IPS-18a (cell line): ENCODE data around the gene CDC42SE2.

Experiments
- H3K27ac ChIP-seq: one replicate; pipeline ENCODE4 v1.5.1; 2013; ENCODE audit warnings: low read length
- H3K27me3 ChIP-seq: one replicate; pipeline ENCODE4 v1.6.1; 2013; ENCODE audit warnings: mild to moderate bottlenecking, low read length; ENCODE audit not compliant: control insufficient read depth, insufficient read depth
- H3K36me3 ChIP-seq: one replicate; pipeline ENCODE4 v1.6.1; 2013; ENCODE audit warnings: low read depth, low read length; ENCODE audit not compliant: control insufficient read depth
- H3K4me1 ChIP-seq: one replicate; pipeline ENCODE4 v1.6.1; 2013; ENCODE audit warnings: low read depth, low read length; ENCODE audit not compliant: control insufficient read depth
- H3K4me3 ChIP-seq: one replicate; pipeline ENCODE4 v1.5.1; 2013; ENCODE audit warnings: low read length
- H3K9ac ChIP-seq: one replicate; pipeline ENCODE4 v1.6.1; 2013; ENCODE audit warnings: mild to moderate bottlenecking, low read length, moderate library complexity
- H3K9me3 ChIP-seq: one replicate; pipeline ENCODE4 v1.6.1; 2013; ENCODE audit warnings: low read depth, low read length; ENCODE audit not compliant: control insufficient read depth

CDC42SE2 gene

GRCh38 chr5:131225282-131225974 is 38.4 kb upstream of the CDC42SE2 start:
- H3K4me3 ChIP-seq, result no peak overlapping the region
- no peaks in the 10 kb centered on the region for H3K36me3 ChIP-seq
- H3K27ac ChIP-seq, result no peak overlapping the region
- H3K9ac ChIP-seq, result no peak overlapping the region
- H3K4me1 ChIP-seq, result peaks cover 5% of the 10 kb centered on the region
- H3K9me3 ChIP-seq, result no peaks in the 10 kb centered on the region
- no peaks in the 10 kb centered on the region for H3K27me3 ChIP-seq

GRCh38 chr5:131226899-131227298 is 37.0 kb upstream of the CDC42SE2 start:
- H3K27me3 ChIP-seq, result no peaks in the 10 kb centered on the region
- no peak overlapping the region for H3K27ac ChIP-seq
- no peaks in the 10 kb centered on the region for H3K9me3 ChIP-seq
- no peak overlapping the region for H3K4me3 ChIP-seq
- no peaks in the 10 kb centered on the region for H3K36me3 ChIP-seq
- H3K9ac ChIP-seq, result no peak overlapping the region
- peaks cover 6% of the 10 kb centered on the region for H3K4me1 ChIP-seq

GRCh38 chr5:131228646-131229045 is 35.2 kb upstream of the CDC42SE2 start:
- H3K9ac ChIP-seq, result no peak overlapping the region
- no peak overlapping the region for H3K27ac ChIP-seq
- H3K9me3 ChIP-seq, result no peaks in the 10 kb centered on the region
- peaks cover 6% of the 10 kb centered on the region for H3K4me1 ChIP-seq
- no peaks in the 10 kb centered on the region for H3K27me3 ChIP-seq
- no peak overlapping the region for H3K4me3 ChIP-seq
- H3K36me3 ChIP-seq, result no peaks in the 10 kb centered on the region

GRCh38 chr5:131229623-131230022 is 34.2 kb upstream of the CDC42SE2 start:
- Histone ChIP-seq H3K36me3 (no peaks in the 10 kb centered on the region), H3K4me3 (no peak overlapping the region), H3K9ac (no peak overlapping the region), H3K9me3 (no peaks in the 10 kb centered on the region), H3K27ac (no peak overlapping the region), H3K4me1 (peaks cover 6% of the 10 kb centered on the region), H3K27me3 (no peaks in the 10 kb centered on the region)

- Histone ChIP-seq H3K9me3 (no peaks in the 10 kb centered on the region), H3K4me3 (no peak overlapping the region), H3K36me3 (no peaks in the 10 kb centered on the region), H3K27ac (no peak overlapping the region), H3K4me1 (peaks cover 6% of the 10 kb centered on the region), H3K9ac (no peak overlapping the region), H3K27me3 (no peaks in the 10 kb centered on the region)
Observed at GRCh38 chr5:131230406-131230805, 33.4 kb upstream of the CDC42SE2 start.

- Histone ChIP-seq H3K9me3 (no peaks in the 10 kb centered on the region), H3K36me3 (no peaks in the 10 kb centered on the region), H3K4me3 (no peak overlapping the region), H3K4me1 (no peaks in the 10 kb centered on the region), H3K27ac (no peak overlapping the region), H3K27me3 (no peaks in the 10 kb centered on the region), H3K9ac (no peak overlapping the region)
Observed at GRCh38 chr5:131239686-131240085, 24.2 kb upstream of the CDC42SE2 start.

GRCh38 chr5:131242728-131243255 is 21.1 kb upstream of the CDC42SE2 start:
- Histone ChIP-seq H3K4me1 (no peaks in the 10 kb centered on the region), H3K9me3 (no peaks in the 10 kb centered on the region), H3K27ac (no peak overlapping the region), H3K9ac (no peak overlapping the region), H3K36me3 (no peaks in the 10 kb centered on the region), H3K27me3 (no peaks in the 10 kb centered on the region), H3K4me3 (no peak overlapping the region)

GRCh38 chr5:131245312-131245711 is 18.5 kb upstream of the CDC42SE2 start:
- H3K27ac ChIP-seq, result no peak overlapping the region
- H3K4me3 ChIP-seq, result no peak overlapping the region
- H3K4me1 ChIP-seq, result no peaks in the 10 kb centered on the region
- no peaks in the 10 kb centered on the region for H3K27me3 ChIP-seq
- no peaks in the 10 kb centered on the region for H3K36me3 ChIP-seq
- no peaks in the 10 kb centered on the region for H3K9me3 ChIP-seq
- no peak overlapping the region for H3K9ac ChIP-seq

GRCh38 chr5:131245948-131246347 is 17.9 kb upstream of the CDC42SE2 start:
- no peak overlapping the region for H3K27ac ChIP-seq
- no peak overlapping the region for H3K4me3 ChIP-seq
- no peaks in the 10 kb centered on the region for H3K4me1 ChIP-seq
- no peaks in the 10 kb centered on the region for H3K9me3 ChIP-seq
- H3K9ac ChIP-seq, result no peak overlapping the region
- H3K36me3 ChIP-seq, result no peaks in the 10 kb centered on the region
- no peaks in the 10 kb centered on the region for H3K27me3 ChIP-seq

- no peak overlapping the region for H3K9ac ChIP-seq
- H3K4me1 ChIP-seq, result no peaks in the 10 kb centered on the region
- H3K9me3 ChIP-seq, result no peaks in the 10 kb centered on the region
- no peaks in the 10 kb centered on the region for H3K36me3 ChIP-seq
- no peak overlapping the region for H3K4me3 ChIP-seq
- no peak overlapping the region for H3K27ac ChIP-seq
- H3K27me3 ChIP-seq, result no peaks in the 10 kb centered on the region
Observed at GRCh38 chr5:131246504-131246903, 17.3 kb upstream of the CDC42SE2 start.

- H3K27me3 ChIP-seq, result no peaks in the 10 kb centered on the region
- no peaks in the 10 kb centered on the region for H3K9me3 ChIP-seq
- no peak overlapping the region for H3K4me3 ChIP-seq
- no peak overlapping the region for H3K27ac ChIP-seq
- H3K4me1 ChIP-seq, result no peaks in the 10 kb centered on the region
- H3K9ac ChIP-seq, result no peak overlapping the region
- H3K36me3 ChIP-seq, result no peaks in the 10 kb centered on the region
Observed at GRCh38 chr5:131250751-131251475, 12.9 kb upstream of the CDC42SE2 start.

- no peak overlapping the region for H3K4me3 ChIP-seq
- no peaks in the 10 kb centered on the region for H3K4me1 ChIP-seq
- H3K27ac ChIP-seq, result no peak overlapping the region
- no peaks in the 10 kb centered on the region for H3K27me3 ChIP-seq
- H3K9me3 ChIP-seq, result no peaks in the 10 kb centered on the region
- no peak overlapping the region for H3K9ac ChIP-seq
- H3K36me3 ChIP-seq, result no peaks in the 10 kb centered on the region
Observed at GRCh38 chr5:131252824-131253171, 11.1 kb upstream of the CDC42SE2 start.
